T-helper 2 cell (primary cell): ENCODE measurements around the gene LMX1A.

Experiments used
- DNase-seq, 5 experiments: peaks; one replicate each; pipeline versions ENCODE4 v3.0.0 to v3.0.0-alpha.2; 2012 to 2022

LMX1A gene

DNA sequence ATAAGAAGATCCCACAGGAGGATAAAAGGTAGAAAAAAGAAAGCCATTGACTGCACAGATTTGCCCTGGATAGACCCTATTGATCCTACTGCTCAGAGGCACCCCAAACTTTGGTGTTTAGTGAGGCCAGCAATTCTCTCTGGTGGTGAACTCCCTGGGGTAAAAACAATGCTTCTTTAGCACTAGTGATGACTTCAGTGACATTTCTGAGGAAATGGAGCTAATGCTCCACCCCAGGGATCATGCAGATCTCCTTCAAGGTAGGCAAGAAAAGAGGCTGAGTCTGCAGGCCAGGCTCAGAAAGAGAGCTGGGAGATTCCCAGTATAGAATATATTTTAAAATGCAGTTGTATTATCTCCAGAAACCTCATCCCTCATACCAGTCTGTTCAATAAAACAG lies 140.3 kb downstream of the LMX1A start:
- DNase-seq: no peak

DNA sequence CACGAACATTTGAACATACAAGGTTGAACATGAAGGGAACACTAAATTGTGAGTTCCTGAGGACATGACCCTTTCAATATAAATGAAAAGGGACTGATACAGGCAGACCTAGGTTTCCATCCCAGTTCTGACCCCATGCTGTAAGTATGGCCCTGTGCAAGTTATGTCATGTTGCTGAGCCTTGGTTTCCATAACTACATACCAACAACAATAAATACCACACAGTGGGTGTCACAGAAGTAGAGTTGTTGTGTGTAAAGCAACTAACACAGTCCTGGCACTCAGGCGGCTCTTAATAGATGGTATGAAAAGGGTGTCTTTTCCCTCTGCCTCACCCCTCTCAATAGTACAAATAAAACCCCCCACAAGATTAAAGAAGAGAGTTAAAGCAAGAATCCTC lies 140.8 kb downstream of the LMX1A start:
- DNase-seq: no peak

DNA sequence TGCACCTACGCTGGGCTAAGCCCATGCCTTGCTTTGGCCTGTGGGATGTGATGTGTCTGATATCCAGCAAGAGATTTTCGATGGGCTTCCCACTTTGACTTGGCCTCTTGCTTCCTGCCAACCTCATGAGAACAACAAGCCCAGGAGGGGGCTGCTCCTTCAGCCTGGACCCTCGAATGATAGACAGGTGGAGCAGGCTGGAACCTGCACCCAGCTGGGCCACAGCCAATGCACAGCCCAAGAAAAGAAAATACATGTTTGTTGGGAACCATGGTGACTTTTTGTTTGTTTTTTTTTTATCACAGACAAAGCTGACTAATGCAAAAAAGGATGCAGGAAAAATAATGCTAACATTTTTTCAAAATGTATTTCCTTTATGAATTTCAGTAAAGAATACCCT lies 144.3 kb downstream of the LMX1A start:
- no peak for DNase-seq

DNA sequence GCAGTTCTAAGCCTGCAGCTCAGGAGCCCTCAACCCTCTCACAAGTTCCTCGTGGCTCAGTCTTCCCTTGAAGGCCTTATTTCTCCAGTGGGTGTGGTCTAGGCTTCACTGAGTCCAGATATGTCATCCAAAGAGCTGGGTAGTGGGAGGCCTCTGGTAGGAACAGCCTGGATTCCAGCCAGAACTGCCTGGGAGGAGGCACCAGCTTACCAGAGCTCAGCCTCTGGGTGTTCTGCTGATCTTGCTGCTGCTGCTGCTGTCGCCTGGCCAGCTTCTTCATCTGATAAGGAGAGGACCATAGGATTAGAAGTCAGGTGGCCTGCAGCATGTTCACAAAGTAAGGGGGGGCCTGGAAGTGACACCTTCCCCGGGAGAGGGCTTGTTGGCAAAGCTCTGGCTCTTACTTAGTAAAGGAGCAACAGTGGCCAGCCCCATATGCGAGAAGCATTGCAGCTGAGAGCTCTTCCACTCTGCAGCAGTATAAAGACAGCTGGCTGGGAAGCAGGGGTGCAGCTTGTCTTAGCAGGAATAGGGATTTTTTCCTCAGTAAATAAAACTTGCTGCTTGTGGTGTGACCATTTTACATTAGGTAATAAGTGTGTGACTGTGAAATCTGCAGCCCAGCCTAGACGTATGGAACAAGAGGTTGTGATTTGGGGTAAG lies 148.5 kb downstream of the LMX1A start:
- no peak for DNase-seq

DNA sequence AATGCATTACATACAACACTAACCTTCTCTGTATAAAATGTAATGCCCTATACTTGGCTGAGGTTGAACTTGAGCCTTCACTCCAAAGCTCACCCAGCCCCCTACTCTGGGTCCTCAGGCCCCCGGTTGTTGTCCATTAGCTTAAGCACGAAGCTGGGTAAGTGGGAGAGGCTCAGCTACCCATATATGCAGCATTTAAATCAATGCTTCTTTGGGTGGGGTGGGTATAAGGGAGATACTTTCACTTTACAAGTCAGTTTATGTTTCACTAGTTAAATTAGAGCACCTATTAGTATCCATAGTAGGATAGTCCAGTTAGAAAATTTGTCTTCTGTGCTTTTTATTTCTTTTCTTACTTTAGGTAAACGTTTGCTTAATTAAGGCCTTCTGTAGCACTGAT lies 151.4 kb downstream of the LMX1A start:
- no peak for DNase-seq

DNA sequence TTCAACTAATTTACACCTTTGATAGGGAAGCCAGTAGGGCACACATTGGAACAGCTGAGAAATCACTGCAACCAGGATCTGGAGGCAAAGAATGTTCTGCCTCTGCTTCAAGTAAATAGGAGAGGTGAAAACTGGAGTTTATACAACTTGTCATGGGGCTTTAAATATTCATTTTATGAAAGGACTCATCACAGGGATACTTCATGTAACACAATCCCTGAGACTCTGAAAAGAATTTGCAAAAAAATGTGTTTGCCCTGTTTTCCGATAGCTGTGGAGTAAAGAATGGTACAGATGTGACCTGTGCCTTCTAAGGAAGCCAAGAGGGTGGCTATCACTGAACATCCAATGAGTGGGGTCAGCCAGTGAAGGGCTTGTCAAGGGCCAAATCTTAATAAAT lies 152.0 kb downstream of the LMX1A start:
- no peak for DNase-seq

DNA sequence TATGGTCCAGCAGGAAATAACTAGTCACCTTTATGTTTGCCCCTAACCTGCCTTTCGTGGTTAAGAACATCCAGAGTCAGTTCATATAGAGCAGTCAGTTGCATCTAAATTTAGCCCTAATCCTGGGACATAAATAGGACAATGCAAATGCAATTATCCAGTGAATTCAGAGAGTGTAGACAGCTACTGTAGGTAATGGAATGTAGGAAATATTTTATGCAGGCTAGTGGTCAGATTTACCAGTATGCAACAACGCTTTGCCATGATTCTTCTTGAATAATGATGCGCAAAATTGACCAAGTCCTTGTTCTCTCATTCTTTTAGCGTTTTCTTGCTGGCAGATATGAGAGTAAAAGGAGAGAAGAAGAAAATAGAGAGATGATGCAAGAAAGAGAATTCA lies 165.4 kb downstream of the LMX1A start:
- no peak for DNase-seq

DNA sequence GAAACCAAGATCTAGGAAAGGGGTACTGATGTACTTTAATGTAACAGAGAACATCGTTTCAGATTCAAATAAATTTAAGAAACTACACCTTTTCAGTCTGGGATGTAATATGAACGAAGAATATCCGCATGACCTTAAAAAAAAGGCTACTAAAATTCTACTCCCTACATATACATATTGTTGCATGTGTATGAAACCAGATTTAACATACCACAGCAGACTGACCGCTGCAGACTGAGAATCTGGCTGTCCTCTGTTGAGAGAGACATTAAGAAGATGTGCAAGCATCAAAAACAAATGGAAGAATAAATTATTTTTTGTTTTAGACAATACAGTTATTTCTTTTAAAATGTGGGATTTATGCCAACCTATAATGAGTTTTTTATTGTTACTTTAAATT lies 166.6 kb downstream of the LMX1A start:
- no peak for DNase-seq

DNA sequence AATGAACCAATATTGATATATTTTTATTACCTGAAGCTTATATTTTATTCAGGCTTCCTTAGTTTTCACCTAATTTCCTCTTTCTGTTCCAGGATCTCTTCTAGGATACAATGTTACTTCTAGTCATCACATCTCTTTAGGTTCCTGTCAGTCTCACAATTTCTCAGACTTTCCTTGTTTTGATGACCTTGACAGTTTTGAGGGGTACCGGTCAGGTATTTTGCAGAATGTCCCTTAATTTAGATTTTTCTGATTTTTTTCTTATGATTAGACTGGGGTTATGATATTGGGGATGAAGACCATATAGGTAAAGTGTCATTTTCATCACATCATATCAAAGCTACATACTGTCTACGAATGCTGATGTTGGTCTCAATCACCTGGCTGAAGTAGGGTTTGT lies 167.5 kb downstream of the LMX1A start:
- no peak for DNase-seq

DNA sequence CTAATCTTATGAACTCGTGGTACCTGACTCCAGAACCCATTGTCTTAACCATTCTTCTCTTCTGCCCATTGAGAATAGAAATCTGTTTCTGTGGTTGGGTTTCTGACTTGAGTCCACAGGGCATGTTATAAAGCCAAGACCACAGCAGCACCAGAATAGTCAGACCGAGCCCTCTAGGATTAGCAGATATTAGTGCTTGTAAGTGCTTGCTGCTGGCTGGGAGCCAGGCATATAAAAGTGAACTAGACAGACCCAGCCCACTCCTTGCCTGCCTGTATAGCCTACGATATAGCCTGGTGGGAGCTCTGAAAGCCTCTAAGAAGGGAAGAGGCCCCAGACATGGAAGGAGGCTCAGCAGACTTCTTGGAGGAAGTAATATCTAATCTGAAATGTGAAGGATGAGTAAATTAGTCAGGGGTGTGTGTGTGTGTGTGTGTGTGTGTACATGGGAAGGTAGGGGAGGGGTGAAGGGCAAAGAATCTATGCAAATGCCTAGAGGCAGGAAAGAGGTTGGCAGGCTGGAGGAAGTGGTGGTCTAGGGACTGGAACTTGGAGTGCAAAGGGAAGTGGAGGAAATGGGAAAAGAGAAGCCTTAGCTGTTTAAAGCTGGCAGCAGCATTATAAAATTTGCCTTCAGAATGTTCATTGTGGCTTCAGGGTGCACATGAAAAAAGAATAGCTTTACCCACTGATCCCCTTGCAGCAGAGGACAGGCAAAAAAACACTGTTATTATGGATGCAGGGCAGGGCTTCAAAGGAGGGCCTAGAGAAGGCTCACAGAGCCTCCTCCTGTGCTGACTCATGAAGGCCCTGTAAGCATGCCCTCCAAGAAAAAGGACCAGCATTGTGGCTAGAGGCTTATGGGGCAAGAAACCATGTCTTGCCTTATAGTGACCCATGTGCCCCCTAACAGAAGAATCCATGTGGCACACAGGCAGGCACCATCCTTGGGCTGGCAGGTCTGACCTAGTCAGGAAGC lies 169.2 kb downstream of the LMX1A start:
- DNase-seq: no peak

DNA sequence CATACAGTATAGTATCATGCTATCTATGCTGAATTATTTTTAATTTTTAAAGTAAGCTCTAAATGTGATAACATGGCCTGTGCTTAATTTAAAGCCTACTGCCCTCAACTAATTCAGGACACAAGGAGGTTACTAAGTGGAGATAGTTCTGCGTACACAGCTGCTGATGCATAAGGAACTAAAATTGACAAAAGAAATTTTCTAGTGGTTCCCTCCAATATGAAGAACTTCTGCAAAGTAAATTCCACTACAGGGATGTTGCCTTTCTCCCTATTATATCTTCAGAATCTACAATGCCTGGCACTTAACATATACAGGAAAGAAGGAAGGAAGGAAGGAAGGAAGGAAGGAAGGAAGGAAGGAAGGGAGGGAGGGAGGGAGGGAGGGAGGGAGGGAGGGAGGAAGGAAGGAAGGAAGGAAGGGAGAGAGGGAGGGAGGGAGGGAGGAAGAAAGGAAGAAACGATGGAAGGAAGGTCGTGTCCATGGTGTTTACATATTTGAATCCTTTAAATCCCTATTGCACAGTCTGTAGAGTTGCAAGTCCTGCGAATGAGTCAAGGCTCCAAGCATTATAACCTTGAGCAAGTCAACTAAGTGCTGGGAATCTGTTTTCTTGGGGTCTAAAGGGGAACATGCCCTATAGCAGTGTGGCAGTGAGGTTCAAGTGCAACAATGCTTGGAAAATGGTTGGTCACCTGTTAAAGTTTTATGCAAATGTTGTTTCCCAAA lies 171.2 kb downstream of the LMX1A start:
- DNase-seq: no peak

DNA sequence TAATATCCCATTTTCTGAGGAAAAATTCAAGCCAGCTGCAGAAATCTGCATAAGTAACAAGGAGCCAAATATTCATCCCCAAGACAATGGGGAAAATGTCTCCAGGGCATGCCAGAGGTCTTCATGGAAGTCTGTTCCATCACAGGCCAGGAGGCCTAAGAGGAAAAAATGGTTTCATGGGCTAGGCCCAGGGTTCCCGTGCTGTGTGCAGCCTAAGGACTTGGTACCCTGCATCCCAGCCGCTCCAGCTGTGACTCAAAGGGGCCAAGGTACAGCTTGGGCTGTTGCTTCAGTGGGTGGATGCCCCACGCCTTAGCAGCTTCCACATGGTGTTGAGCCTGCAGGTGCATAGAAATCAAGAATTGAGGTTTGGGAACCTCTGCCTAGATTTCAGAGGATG lies 173.5 kb downstream of the LMX1A start:
- no peak for DNase-seq

DNA sequence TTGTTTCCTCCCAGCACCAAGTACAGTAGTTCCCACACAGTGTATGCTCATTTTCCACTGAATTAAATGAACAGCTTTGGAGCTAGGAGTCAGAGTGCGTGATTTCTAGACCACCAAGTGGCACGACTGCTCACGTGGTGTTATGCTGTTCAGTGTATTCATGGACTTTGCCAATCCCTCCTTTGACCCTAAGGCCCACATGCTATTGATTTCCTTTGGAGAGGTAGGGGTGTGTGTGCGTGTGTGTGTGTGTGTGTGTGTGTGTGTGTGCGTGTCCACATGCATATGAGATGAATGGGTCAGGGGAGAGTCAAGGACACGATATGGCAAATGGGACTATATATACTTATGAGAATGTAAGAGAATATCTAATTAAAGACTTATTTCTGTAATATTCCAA lies 177.2 kb downstream of the LMX1A start:
- no peak for DNase-seq

DNA sequence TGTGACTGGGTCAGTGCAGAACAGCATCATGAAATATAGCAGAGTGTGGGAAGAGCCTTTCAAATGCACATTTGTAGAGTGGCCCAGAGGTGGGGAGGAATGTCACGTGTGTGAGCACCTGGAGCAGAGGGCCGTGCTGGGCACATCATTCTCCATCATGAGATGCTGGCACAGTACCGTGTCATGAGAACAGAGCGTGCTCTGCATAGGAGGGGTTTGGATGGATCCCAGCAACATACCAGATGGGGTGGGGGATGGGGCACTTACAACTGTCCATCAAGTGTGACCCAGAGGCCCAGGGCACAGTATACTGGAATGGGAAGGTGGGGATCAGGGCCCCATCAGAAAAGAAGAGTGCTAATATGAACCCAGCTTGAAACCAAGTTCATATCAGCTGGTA lies 182.0 kb downstream of the LMX1A start:
- DNase-seq: no peak

DNA sequence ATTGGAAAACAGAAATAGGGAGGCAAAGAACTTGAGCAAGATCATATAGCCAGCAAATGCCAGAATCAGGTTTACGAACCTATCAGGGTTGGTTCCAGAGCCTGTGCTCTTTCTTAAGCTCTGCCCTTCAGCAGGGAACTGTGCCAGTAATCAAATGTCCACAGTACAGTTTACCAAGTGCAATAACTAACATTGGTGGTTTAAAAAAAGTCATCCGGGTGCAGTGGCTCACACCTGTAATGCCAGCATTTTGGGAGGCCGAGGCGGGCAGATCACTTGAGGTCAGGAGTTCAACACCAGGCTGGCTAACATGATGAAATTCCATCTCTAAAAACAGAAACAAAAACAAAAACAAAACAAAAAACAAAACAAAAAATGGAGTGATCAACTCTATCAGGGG lies 182.7 kb downstream of the LMX1A start:
- DNase-seq: no peak

DNA sequence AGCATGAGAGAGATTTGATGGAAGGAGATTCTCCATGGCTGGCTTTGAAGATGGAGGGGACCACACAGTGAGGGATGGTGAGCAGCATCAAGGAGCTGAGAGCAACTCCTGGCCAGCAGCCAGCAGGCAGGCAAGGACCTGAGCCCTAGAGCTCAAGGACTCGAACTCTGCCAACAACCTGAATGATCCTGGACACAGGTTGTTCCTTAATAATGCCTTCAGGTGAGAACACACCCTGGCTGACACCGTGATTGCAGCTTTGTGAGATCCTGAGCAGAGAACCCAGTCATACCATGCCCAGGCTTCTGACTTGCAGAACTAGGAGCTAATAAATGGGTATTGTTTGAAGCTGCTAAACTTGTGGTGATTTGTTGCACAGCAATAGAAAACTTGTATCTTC lies 183.1 kb downstream of the LMX1A start:
- DNase-seq: no peak

DNA sequence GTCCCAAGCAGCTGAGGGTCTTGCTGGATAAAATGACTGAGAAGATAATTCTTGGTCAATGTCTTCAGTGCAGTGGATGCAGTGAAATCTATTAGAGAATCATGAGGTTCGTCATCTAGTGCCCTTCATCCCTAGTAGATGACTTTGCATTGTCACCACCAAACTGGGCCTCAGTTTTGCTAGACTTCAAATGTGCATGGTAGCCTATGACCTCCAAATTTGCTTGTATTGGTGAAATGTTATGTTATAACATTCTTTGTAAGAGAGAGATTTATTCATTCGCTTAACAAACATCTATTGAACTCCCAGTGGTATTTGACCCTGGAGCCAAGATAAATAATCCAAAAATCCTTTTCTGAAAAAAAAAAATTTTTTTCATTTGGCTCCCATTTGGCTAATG lies 183.8 kb downstream of the LMX1A start:
- DNase-seq: no peak

DNA sequence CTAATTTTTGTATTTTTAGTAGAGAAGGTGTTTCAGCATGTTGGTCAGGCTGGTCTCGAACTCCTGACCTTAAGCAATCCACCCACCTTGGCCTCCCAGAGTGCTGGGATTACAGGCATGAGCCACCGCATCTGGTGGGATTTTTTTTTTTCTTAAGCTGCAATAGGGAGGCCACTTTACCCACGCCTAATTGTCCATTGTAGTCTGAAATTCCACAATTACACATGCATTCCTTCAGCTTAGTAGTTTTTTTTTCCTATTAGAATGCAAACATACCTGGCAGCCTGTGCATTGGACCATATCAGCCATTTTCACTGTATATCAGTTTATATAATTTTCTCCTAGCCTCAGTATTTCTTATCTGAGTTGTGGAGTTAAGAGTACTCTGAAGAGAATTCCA lies 186.8 kb downstream of the LMX1A start:
- DNase-seq: no peak

DNA sequence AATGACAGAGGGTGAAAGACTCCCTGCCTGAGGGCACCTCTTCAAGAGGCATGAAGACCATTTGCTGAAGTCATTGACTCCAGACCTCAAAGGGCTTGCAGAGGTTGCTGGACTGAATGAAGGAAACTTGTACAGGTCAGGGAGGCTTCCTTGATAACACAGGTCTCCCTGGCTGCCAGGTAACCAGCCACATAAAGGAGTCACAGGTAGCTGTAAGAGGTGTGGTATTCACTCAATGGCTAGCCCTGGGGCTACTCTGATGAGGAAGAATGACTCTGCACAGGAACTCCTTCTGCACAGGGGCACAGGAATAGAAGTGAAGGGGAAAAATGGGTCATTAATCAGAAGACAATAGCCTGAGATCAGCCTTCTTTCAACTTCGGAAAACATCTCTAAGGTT lies 187.5 kb downstream of the LMX1A start:
- no peak for DNase-seq

DNA sequence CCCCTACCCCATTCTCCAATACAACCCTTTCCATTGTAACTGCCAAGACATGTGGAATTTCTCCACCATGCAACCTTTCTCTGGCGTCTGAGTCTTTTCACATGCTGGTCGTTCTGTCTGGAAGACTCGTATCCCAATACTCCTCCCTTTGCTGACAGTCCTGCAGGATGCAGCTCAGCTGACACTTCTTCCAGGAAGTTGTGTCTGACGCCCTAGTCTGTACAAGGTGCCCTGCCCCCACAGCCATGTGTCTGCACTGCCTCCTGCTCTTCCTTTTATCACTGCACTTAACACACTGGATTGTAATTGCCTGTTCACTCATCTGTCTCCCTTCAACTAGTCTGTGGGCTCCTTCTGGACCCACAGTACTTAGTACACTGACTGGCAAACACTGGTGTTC lies 188.0 kb downstream of the LMX1A start:
- no peak for DNase-seq

DNA sequence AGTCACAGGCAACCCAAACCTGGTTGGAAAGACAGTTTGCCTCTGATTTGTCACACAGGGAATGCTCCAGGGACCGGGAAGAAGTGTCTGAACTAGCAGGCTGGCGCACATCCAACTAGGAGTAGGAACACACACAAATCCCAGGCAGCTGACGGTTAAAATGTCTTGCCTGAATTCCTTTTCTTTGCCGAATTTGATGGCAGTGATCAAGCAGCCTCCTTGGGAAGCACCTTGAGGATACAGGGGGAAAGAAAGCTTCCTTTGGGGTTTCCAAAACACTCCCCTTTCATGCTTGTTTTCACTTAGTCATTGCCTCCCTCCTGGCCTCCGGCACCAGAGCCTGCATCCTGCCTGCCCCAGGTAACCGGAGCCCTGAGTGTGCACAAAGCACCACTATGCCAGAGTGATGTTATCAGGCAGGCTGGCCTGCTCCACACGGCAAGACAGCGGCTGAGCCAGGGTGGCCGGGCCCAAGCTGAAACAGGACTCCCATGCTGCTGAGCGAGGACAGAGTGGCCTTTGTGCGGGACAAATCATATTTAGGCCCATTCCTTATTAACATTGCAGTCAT lies 193.8 kb downstream of the LMX1A start:
- no peak for DNase-seq

DNA sequence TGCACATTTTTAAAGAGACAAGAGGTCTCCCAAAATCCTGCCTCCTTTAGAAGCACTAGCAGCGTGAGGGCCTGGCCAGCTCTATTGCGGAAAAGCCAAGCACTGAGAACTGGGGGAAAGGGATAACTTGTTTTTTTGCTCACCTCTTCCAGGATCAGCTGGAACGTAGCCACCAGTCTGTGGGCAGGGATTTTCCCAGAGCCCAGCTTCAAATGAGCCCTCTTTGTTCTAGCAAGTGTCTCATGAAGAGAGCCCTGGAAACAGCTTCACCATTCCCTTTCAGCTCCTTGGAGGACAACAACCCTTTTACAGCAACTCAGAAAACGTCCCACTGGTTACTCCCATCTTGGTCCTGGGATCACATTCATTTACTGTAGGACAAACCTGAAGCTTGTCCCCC lies 195.4 kb downstream of the LMX1A start:
- DNase-seq: no peak

DNA sequence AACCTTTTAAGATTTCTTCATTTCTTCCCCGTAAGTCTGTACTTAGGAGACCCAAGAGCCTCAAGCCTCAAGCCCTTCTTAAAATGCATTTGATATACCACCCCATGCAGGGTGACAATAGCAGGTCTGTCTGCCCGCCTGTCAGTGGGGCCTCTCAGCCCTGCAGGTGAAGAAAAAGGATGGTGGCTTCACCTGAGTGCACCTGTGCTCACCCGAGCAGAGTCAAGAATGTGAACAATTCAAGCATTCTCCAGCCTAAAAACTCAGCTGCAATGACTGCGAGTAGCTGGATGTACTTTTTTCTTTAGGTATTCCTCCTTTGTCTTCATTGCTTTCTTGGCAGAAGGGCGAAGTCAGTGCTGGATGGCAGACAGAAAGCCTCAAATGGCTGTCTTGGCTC lies 203.3 kb downstream of the LMX1A start:
- DNase-seq: no peak
